Vagina (tissue), 2 donors: Measurements from ENCODE around the gene ELMO1. TPM values are rescaled to one million over a fixed set of nuclear protein-coding genes. Genes with fewer than 3 reads are reported as not detected.

Source experiments
- DNase-seq, 2 donors: peaks; one replicate each; pipeline ENCODE4 v3.0.0-alpha.2; 2017; ENCODE audit errors: extremely low spot score in 2 of 2
- H3K27ac ChIP-seq: fragments of 200-600 bp; sonication (generic); one replicate; pipeline ENCODE4 v1.5.1; 2019
- H3K27me3 ChIP-seq: fragments of 200-600 bp; sonication (generic); one replicate; pipeline ENCODE4 v1.5.1; 2019
- H3K36me3 ChIP-seq, 2 donors: fragments of 200-600 bp; sonication (generic); one replicate each; pipeline ENCODE4 v1.5.1; 2017 to 2019
- H3K4me1 ChIP-seq: fragments of 200-600 bp; sonication (generic); one replicate; pipeline ENCODE4 v1.5.1; 2019
- H3K4me3 ChIP-seq, 2 donors: fragments of 200-600 bp; sonication (generic); 1 replicate in 1 of 2; 2 replicates in 1 of 2; pipeline ENCODE4 v1.5.1; 2016 to 2019
- H3K9me3 ChIP-seq: fragments of 200-600 bp; sonication (generic); one replicate; pipeline ENCODE4 v1.5.1; 2019
- POLR2A ChIP-seq, 2 donors: fragments of 450-650 bp; IDR thresholded peaks; one replicate each; pipeline ENCODE4 v1.6.1; 2017; ENCODE audit warnings: antibody characterized with exemption in 2 of 2, mild to moderate bottlenecking in 2 of 2, moderate library complexity in 2 of 2
- POLR2AphosphoS5 ChIP-seq, 2 donors: sonication (generic); formaldehyde crosslinking; IDR thresholded peaks; one replicate each; pipeline ENCODE4 v1.9.0; 2017; ENCODE audit warnings: antibody characterized with exemption in 2 of 2, mild to moderate bottlenecking in 2 of 2, low read depth in 1 of 2; ENCODE audit not compliant: insufficient read depth in 1 of 2
- intact Hi-C: fragments of 100-400 bp; cut with DNase I; formaldehyde crosslinking; loops from one replicate; pipeline ENCODE4 v1.15.1; 2023
- total RNA-seq: library from RNA; depleted of rRNA; stranded (reverse); fragments of >200 nt; gene quantifications from one replicate; pipeline ENCODE4 v1.2.3, GENCODE V29; 2016
- TF ChIP-seq, protein P1 (sequence below), 3 experiments: fragments of 450-650 bp in 2 of 3; fragments of 200-600 bp in 1 of 3; sonication (generic) in 1 of 3; IDR thresholded peaks; one replicate each; pipeline ENCODE4 v1.5.1; 2017 to 2019; ENCODE audit warnings: antibody characterized with exemption in 3 of 3, mild to moderate bottlenecking in 2 of 3, moderate library complexity in 2 of 3

Gene ELMO1
- total RNA-seq, 1 donor from 2014 or later: 74.4 TPM

DNA sequence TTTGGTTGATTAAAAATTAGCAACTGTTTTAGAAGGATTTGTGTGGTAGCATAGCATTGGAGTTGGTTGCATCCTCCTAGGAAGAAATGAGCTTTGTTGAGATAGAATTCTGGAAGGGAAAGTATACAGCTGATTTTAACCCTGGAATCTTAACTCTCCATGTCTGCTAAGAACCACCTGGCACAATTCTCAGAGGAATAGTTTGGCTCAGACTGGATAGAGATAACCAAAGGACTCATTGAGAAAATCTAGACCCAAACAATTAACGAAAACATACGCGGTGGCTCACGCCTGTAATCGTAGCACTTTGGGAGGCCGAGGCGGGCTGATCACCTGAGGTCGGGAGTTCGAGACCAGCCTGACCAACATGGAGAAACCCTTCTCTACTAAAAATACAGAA lies 625.3 kb downstream of the ELMO1 start:
- no peaks in the 10 kb centered on the region for H3K27me3 ChIP-seq
- no peak for DNase-seq
- H3K4me1 ChIP-seq: no peaks in the 10 kb centered on the region
- intact Hi-C loops: no loop called here
- H3K9me3 ChIP-seq: no peaks in the 10 kb centered on the region
- no peak for TF ChIP-seq POLR2AphosphoS5 (IDR thresholded peaks at IDR 0.05; ENCODE audit: insufficient read depth in 1 of 2, low read depth in 1 of 2)
- TF ChIP-seq POLR2A (IDR thresholded peaks at IDR 0.05): no peak
- TF ChIP-seq, protein P1, sequence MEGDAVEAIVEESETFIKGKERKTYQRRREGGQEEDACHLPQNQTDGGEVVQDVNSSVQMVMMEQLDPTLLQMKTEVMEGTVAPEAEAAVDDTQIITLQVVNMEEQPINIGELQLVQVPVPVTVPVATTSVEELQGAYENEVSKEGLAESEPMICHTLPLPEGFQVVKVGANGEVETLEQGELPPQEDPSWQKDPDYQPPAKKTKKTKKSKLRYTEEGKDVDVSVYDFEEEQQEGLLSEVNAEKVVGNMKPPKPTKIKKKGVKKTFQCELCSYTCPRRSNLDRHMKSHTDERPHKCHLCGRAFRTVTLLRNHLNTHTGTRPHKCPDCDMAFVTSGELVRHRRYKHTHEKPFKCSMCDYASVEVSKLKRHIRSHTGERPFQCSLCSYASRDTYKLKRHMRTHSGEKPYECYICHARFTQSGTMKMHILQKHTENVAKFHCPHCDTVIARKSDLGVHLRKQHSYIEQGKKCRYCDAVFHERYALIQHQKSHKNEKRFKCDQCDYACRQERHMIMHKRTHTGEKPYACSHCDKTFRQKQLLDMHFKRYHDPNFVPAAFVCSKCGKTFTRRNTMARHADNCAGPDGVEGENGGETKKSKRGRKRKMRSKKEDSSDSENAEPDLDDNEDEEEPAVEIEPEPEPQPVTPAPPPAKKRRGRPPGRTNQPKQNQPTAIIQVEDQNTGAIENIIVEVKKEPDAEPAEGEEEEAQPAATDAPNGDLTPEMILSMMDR (IDR thresholded peaks at IDR 0.05): no peak
- H3K27ac ChIP-seq: no peak overlapping the region
- no peak overlapping the region for H3K4me3 ChIP-seq
- H3K36me3 ChIP-seq: no peaks in the 10 kb centered on the region

DNA sequence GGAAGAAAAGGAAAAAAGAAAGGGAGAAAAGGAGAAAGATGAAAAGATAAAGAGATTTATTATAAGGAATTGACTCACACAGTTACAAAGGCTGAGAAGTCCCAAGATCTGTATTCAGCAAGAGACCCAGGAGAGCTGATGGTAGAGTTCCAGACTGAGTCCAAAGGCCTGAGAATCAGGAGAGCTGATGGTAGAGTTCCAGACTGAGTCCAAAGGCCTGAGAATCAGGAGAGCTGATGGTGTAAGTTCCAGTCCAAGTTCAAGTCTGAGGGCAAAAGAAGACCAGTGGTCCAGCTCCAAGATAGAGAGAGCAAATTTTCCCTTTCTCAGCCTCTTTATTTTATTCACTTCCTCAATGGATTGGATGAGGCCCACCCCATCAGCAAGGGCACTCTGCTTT lies 627.0 kb downstream of the ELMO1 start:
- Histone ChIP-seq H3K4me3 (no peak overlapping the region), H3K27me3 (no peaks in the 10 kb centered on the region), H3K27ac (no peak overlapping the region), H3K4me1 (no peaks in the 10 kb centered on the region), H3K9me3 (no peaks in the 10 kb centered on the region), H3K36me3 (no peaks in the 10 kb centered on the region)
- TF ChIP-seq POLR2A (IDR thresholded peaks at IDR 0.05) (no peak), POLR2AphosphoS5 (IDR thresholded peaks at IDR 0.05; ENCODE audit: insufficient read depth in 1 of 2, low read depth in 1 of 2) (no peak)
- TF ChIP-seq, protein P1 (IDR thresholded peaks at IDR 0.05): no peak
- DNase-seq: no peak
- intact Hi-C loops: no loop called here

DNA sequence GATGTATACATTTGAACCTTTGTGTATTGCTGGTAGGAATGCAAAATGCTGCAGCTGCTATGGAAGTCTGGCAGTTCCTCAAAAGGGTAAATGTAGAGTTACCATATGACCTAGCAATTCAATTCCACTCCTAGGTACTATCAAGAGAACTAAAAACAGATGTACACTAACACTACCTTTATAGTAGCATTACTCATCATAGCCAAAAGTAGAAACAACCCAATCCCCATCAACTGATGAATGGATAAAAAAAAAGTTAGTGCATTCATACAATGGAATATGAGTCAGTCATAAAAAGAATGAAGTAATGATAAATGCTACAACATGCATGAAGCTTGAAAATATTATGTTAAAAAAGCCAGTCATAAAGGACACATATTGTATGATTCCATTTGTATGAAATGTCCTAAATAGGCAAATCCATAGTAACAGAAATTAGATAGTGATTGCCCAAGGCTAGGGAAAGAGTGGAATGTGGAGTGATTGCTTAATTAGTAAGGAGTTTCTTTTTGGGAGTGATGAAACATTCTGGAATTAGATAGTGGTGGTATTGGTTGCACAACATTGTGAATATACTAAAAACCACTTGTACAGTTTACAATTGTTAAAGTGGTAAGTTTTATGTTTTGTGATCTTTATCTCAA lies 628.0 kb downstream of the ELMO1 start:
- no peak overlapping the region for H3K27ac ChIP-seq
- DNase-seq: no peak
- no peaks in the 10 kb centered on the region for H3K36me3 ChIP-seq
- no peak overlapping the region for H3K4me3 ChIP-seq
- intact Hi-C loops: no loop called here
- no peak for TF ChIP-seq POLR2A (IDR thresholded peaks at IDR 0.05)
- TF ChIP-seq POLR2AphosphoS5 (IDR thresholded peaks at IDR 0.05; ENCODE audit: insufficient read depth in 1 of 2, low read depth in 1 of 2): no peak
- TF ChIP-seq, protein P1 (IDR thresholded peaks at IDR 0.05): no peak
- H3K4me1 ChIP-seq: no peaks in the 10 kb centered on the region
- H3K27me3 ChIP-seq: no peaks in the 10 kb centered on the region
- H3K9me3 ChIP-seq: no peaks in the 10 kb centered on the region

DNA sequence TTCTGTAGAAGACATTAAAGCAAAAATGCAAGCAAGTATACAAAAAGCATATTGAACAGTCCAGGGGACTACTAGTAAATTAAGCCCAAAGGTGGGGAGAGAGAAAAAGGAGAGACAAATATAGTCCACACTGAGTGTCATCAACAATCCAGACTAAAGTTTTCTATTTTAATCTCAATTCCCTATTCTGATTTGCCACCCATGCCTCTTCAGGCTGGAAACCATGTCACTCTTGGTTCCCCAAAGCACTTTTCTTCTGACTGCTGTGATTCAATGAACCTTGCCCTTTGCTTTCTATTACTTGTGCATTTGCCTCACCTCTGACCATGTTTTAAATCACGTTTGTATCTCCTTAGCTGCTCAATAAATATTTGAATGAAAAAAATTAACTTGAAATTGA lies 629.0 kb downstream of the ELMO1 start:
- no peak for DNase-seq
- no peak overlapping the region for H3K4me3 ChIP-seq
- H3K27me3 ChIP-seq: no peaks in the 10 kb centered on the region
- H3K27ac ChIP-seq: no peak overlapping the region
- no peaks in the 10 kb centered on the region for H3K4me1 ChIP-seq
- H3K9me3 ChIP-seq: no peaks in the 10 kb centered on the region
- H3K36me3 ChIP-seq: no peaks in the 10 kb centered on the region
- TF ChIP-seq POLR2A (IDR thresholded peaks at IDR 0.05) (no peak), POLR2AphosphoS5 (IDR thresholded peaks at IDR 0.05; ENCODE audit: insufficient read depth in 1 of 2, low read depth in 1 of 2) (no peak)
- TF ChIP-seq, protein P1 (IDR thresholded peaks at IDR 0.05): no peak
- intact Hi-C loops: no loop called here

DNA sequence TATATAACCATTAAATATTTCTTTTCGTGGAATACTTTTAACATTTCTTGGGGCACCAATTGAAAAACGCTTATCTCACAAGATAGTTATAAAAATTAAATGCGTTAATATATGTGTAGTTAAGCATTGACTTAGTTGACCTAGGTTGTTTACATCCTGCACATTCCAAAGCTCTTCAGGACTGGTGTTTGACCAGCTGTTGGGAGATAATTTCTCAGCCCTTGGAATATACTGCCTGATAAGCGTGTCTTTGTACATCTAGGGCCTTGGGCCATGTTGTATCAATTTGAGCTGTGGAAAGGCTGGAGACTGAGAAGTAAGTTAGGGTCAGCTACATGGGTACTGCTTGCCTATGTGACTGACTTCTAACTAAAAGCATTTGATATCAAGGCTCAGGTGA lies 634.4 kb downstream of the ELMO1 start:
- Histone ChIP-seq H3K4me3 (no peak overlapping the region), H3K9me3 (no peaks in the 10 kb centered on the region), H3K27ac (no peak overlapping the region), H3K27me3 (no peaks in the 10 kb centered on the region), H3K4me1 (no peaks in the 10 kb centered on the region), H3K36me3 (no peaks in the 10 kb centered on the region)
- no peak for DNase-seq
- intact Hi-C loops: no loop called here
- no peak for TF ChIP-seq POLR2A (IDR thresholded peaks at IDR 0.05)
